Astrocyte (in vitro differentiated cells and primary cell): Measurements from ENCODE around the gene DCANP1. TPM values are rescaled to one million over a fixed set of nuclear protein-coding genes. Genes with fewer than 3 reads are reported as not detected.

ENCODE experiments used
- DNase-seq: peaks from one replicate; pipeline ENCODE4 v3.0.0-alpha.2; 2010; ENCODE audit warnings: low read depth
- FAIRE-seq: peaks from 2 replicates; lab custom pipeline; 2011; peaks lifted over from hg19 to GRCh38; lab: Jason Lieb, UNC
- H2AFZ ChIP-seq: 2 replicates; pipeline ENCODE4 v1.6.0; 2012; ENCODE audit warnings: low read depth, low read length, inconsistent platforms
- H3K27ac ChIP-seq: 2 replicates; pipeline ENCODE4 v1.5.1; 2011; ENCODE audit warnings: low read depth, low read length, inconsistent platforms
- H3K27me3 ChIP-seq: 2 replicates; pipeline ENCODE4 v1.6.0; 2011; ENCODE audit warnings: low read length, inconsistent platforms; ENCODE audit not compliant: insufficient read depth
- H3K36me3 ChIP-seq: 2 replicates; pipeline ENCODE4 v1.5.1; 2011; ENCODE audit warnings: low read length, inconsistent platforms; ENCODE audit not compliant: insufficient read depth
- H3K4me1 ChIP-seq: 2 replicates; pipeline ENCODE4 v1.5.1; 2011; ENCODE audit warnings: low read length, inconsistent platforms; ENCODE audit not compliant: insufficient read depth
- H3K4me2 ChIP-seq: 2 replicates; pipeline ENCODE4 v1.6.0; 2012; ENCODE audit warnings: low read length, inconsistent platforms
- H3K4me3 ChIP-seq: 2 replicates; pipeline ENCODE4 v1.5.1; 2011; ENCODE audit warnings: low read depth, mild to moderate bottlenecking, low read length, inconsistent platforms; ENCODE audit not compliant: insufficient read depth
- H3K79me2 ChIP-seq: 2 replicates; pipeline ENCODE4 v1.6.0; 2012; ENCODE audit warnings: mild to moderate bottlenecking, low read length, inconsistent platforms; ENCODE audit not compliant: insufficient read depth
- H3K9ac ChIP-seq: 2 replicates; pipeline ENCODE4 v1.6.0; 2012; ENCODE audit warnings: mild to moderate bottlenecking, low read length, inconsistent platforms
- H3K9me3 ChIP-seq: 2 replicates; pipeline ENCODE4 v1.5.1; 2012; ENCODE audit warnings: low read depth, mild to moderate bottlenecking, low read length, inconsistent platforms; ENCODE audit not compliant: insufficient read depth
- H4K20me1 ChIP-seq: 2 replicates; pipeline ENCODE4 v1.6.0; 2012; ENCODE audit warnings: low read length, inconsistent platforms; ENCODE audit not compliant: insufficient read depth
- H3K27ac Mint-ChIP-seq: one replicate; pipeline ENCODE4 v1.8.0; 2021; ENCODE audit warnings: mild to moderate bottlenecking, mixed read lengths; ENCODE audit not compliant: unreplicated experiment
- H3K27me3 Mint-ChIP-seq: one replicate; pipeline ENCODE4 v1.8.0; 2021; ENCODE audit warnings: low read depth, mixed read lengths; ENCODE audit not compliant: unreplicated experiment
- H3K36me3 Mint-ChIP-seq: one replicate; pipeline ENCODE4 v1.8.0; 2021; ENCODE audit warnings: low read depth, mixed read lengths; ENCODE audit not compliant: unreplicated experiment
- H3K4me1 Mint-ChIP-seq: one replicate; pipeline ENCODE4 v1.8.0; 2021; ENCODE audit warnings: low read depth, mixed read lengths; ENCODE audit not compliant: unreplicated experiment
- H3K4me3 Mint-ChIP-seq: one replicate; pipeline ENCODE4 v1.8.0; 2021; ENCODE audit warnings: mild to moderate bottlenecking, moderate library complexity, mixed read lengths; ENCODE audit not compliant: unreplicated experiment
- H3K9me3 Mint-ChIP-seq: one replicate; pipeline ENCODE4 v1.8.0; 2021; ENCODE audit warnings: mild to moderate bottlenecking, mixed read lengths; ENCODE audit not compliant: unreplicated experiment
- CTCF ChIP-seq: IDR thresholded peaks from 2 replicates; pipeline ENCODE4 v1.5.1; 2011; ENCODE audit warnings: low read depth, mild to moderate bottlenecking, inconsistent platforms, low read length, moderate library complexity; ENCODE audit not compliant: insufficient read depth
- EZH2 ChIP-seq: IDR thresholded peaks from 2 replicates; pipeline ENCODE4 v1.6.1; 2012; ENCODE audit warnings: mild to moderate bottlenecking, low read length, inconsistent platforms; ENCODE audit not compliant: insufficient read depth
- total RNA-seq: library from RNA; stranded (reverse); gene quantifications from 2 replicates; pipeline ENCODE4 v1.2.1, GENCODE V29; 2021

The DCANP1 gene
- total RNA-seq, 1 donor from 2014 or later, result not detected

- no peaks in the 10 kb centered on the region for H3K79me2 ChIP-seq
- H3K4me3 Mint-ChIP-seq, result no peak overlapping the region
Observed at GRCh38 chr5:135443161-135443960, 3.8 kb downstream of the DCANP1 start.

GRCh38 chr5:135442431-135443160, 4.6 kb downstream of the DCANP1 start:
- Histone ChIP-seq H3K27me3 (peaks cover 6% of the 10 kb centered on the region), H3K27ac (no peak overlapping the region), H4K20me1 (no peaks in the 10 kb centered on the region), H3K4me3 (no peak overlapping the region), H2AFZ (no peak overlapping the region), H3K79me2 (no peaks in the 10 kb centered on the region), H3K9ac (no peak overlapping the region), H3K9me3 (peaks cover 2% of the 10 kb centered on the region), H3K36me3 (no peaks in the 10 kb centered on the region), H3K4me2 (no peak overlapping the region), H3K4me1 (peaks cover 8% of the 10 kb centered on the region)
- no peak for DNase-seq
- Mint-ChIP-seq H3K36me3 (no peaks in the 10 kb centered on the region), H3K4me1 (peaks cover 22% of the 10 kb centered on the region), H3K27me3 (peaks cover 2% of the 10 kb centered on the region), H3K4me3 (no peak overlapping the region), H3K9me3 (peaks cover 2% of the 10 kb centered on the region), H3K27ac (no peak overlapping the region)
- FAIRE-seq, result no peak
- TF ChIP-seq EZH2 (no peak), CTCF (no peak)

More at GRCh38 chr5:135443161-135443960, 3.8 kb downstream of the DCANP1 start:
- peaks cover 2% of the 10 kb centered on the region for H3K9me3 ChIP-seq
- peaks cover 2% of the 10 kb centered on the region for H3K27me3 Mint-ChIP-seq
- H3K27me3 ChIP-seq, result peaks cover 7% of the 10 kb centered on the region
- no peak for FAIRE-seq
- H4K20me1 ChIP-seq, result no peaks in the 10 kb centered on the region
- H3K4me2 ChIP-seq, result no peak overlapping the region
- no peak overlapping the region for H3K27ac Mint-ChIP-seq
- no peaks in the 10 kb centered on the region for H3K36me3 ChIP-seq
- H3K4me1 ChIP-seq, result peaks cover 6% of the 10 kb centered on the region
- peaks cover 22% of the 10 kb centered on the region for H3K4me1 Mint-ChIP-seq
- H2AFZ ChIP-seq, result no peak overlapping the region
- H3K36me3 Mint-ChIP-seq, result no peaks in the 10 kb centered on the region
- no peak for DNase-seq
- no peak overlapping the region for H3K9ac ChIP-seq
- H3K9me3 Mint-ChIP-seq, result peaks cover 2% of the 10 kb centered on the region
- no peak overlapping the region for H3K4me3 ChIP-seq
- no peak for TF ChIP-seq EZH2
- no peak for TF ChIP-seq CTCF
- H3K27ac ChIP-seq, result no peak overlapping the region
